OCI-LY7 (cell line): ENCODE results near the gene PIP4K2A.

ENCODE experiments used
- CTCF ChIP-seq: fragments of 200-600 bp; sonication (generic); conservative IDR thresholded peaks from 2 replicates; pipeline ENCODE4 v1.5.1; 2014; ENCODE audit warnings: mild to moderate bottlenecking, antibody characterized with exemption, low read length, moderate library complexity, mixed read lengths
- EZH2phosphoT487 ChIP-seq: fragments of 200-600 bp; sonication (generic); IDR thresholded peaks from 2 replicates; pipeline ENCODE4 v1.6.1; 2018; ENCODE audit warnings: low read depth, borderline replicate concordance, mild to moderate bottlenecking, mixed run types, antibody characterized with exemption, low read length, moderate library complexity, mixed read lengths

GRCh38 chr10:22556774-22557173 lies 157.6 kb downstream of the PIP4K2A start:
- TF ChIP-seq CTCF (no peak), EZH2phosphoT487 (no peak)
